ENCODE measurements around the gene SCRT2.
"Not testable (repeated sequence)": the region's sequence is repeated elsewhere in the genome, so short reads cannot be mapped to it uniquely, and the experiment has no call there.

Gene SCRT2

GRCh38 chr20:650954-651353, 24.6 kb downstream of the SCRT2 start:
- no peak for DNase-seq

GRCh38 chr20:650281-650680, 25.3 kb downstream of the SCRT2 start:
- no peak for DNase-seq

GRCh38 chr20:647479-648019, 28.1 kb downstream of the SCRT2 start:
- no peak for DNase-seq

GRCh38 chr20:646868-647233, 28.8 kb downstream of the SCRT2 start:
- no peak for DNase-seq

GRCh38 chr20:646107-646867, 29.3 kb downstream of the SCRT2 start:
- DNase-seq, result no peak

GRCh38 chr20:645318-646106, 30.1 kb downstream of the SCRT2 start:
- DNase-seq, result peak; percentile 49

DNA sequence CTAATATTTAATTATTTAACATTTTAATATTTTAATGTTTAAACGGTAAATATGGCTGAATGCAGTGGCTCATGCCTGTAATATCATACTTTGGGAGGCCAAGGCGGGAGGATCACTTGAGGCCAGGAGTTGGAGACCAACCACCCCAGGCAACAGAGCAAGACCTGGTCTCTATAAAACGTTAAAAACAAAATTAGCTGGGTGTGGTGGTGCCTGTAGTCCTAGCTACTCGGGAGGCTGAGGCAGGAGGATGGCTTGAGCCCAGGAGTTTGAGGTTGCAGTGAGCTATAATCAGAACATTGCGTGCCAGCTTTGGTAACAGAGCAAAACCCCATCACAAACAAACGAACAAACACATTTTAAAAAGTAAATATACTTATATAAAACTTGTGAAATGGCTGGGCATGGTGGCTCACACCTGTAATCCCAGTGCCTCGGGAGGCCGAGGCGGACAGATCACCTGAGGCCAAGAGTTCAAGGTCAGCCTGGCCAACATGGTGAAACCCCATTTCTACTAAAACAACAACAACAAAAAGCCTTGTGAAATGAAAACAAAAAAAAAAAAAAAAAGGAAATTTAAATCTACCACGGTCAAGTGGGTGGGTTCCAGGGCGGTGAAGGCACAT, 30.8 kb downstream of the SCRT2 start:
- no peak for DNase-seq

- DNase-seq, result no peak
Observed at GRCh38 chr20:642398-643174, 33.0 kb downstream of the SCRT2 start.

- not testable (repeated sequence) for DNase-seq
Observed at GRCh38 chr20:642013-642397, 33.6 kb downstream of the SCRT2 start.

DNA sequence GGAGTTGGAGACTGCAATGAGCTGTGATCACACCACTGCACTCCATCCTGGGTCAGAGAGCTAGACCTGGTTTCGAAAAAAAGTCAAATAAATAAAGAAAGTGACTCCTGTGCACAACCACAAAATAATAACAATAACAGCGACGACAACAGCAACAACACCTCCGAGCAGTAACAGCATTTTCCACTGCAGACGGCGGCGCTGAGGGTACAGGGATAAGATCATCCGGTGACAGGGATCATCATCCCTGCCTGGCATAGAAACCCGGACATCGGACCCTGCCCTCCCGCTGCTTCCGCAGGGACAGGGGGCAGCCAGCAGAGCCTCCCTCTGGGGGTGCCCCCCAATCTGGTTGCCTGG, 34.1 kb downstream of the SCRT2 start:
- DNase-seq, result no peak

- no peak for DNase-seq
Observed at GRCh38 chr20:640674-641515, 34.7 kb downstream of the SCRT2 start.

- DNase-seq, result no peak
Observed at GRCh38 chr20:638579-638978, 37.0 kb downstream of the SCRT2 start.

GRCh38 chr20:637559-637958, 38.0 kb downstream of the SCRT2 start:
- no peak for DNase-seq

GRCh38 chr20:635893-636338, 39.7 kb downstream of the SCRT2 start:
- no peak for DNase-seq

DNA sequence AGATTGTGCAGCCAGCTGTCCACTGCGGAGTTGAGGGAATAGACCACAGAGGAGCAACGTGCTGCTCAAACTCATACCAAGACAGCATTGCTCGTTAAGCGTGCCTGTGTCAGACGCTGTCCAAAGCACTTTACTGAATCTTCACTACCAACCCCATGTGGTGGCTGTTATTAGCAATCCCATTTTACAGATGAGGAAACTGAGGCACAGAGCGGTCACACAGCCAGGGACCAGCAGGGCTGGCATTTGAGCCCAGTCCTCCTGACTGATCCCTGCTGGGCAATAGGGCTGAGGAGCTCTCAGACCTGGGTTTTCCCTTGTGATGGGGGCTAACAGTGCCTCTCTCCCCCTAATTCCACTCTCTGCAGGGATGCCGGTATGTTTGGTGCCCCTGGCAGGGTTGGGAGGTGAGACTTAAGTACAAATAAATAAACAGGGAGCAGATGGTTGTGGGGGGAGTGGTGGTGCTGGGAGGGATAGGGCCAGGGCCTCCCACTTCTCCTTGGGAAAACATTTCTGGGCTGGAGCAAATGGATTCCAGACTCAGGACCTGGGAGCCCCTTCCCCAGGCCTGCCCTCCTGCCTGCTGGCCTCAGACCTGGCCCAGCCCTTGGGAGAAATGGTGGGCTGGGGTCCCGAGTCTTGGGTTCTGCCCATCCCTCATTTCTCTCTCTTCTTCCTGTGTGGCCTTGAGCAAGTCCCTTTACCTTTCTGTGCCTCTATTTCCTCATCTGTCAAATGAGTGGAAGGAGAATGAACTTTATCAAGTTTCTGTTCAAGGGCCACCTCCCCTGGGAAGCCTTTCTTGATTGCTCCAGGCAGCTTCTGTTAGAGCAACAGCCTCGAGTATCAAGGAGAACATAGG, 40.3 kb downstream of the SCRT2 start:
- DNase-seq, result no peak

- no peak for DNase-seq
Observed at GRCh38 chr20:634148-634925, 41.3 kb downstream of the SCRT2 start.

GRCh38 chr20:631101-631500, 44.5 kb downstream of the SCRT2 start:
- DNase-seq, result no peak

DNA sequence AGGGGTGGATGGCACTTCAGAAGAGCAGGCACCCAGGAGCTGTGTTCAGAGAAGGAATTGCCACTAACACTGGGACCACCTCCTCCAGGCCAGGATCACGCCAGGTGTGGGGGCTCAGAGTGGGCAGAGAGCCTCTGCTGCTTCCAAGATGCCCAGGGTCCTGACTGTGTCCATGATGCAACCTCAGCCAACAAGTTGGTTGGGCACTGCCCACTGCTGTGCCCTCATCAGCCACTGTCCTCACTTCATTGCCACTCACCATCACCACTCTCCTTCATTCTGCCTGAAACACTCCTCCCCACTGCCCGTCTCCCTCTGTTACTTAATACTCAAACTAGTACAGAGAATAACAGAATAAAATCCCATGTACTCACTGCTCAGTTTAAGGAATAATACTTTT, 49.0 kb downstream of the SCRT2 start:
- DNase-seq, result no peak

GRCh38 chr20:625360-625932, 50.2 kb downstream of the SCRT2 start:
- no peak for DNase-seq

DNA sequence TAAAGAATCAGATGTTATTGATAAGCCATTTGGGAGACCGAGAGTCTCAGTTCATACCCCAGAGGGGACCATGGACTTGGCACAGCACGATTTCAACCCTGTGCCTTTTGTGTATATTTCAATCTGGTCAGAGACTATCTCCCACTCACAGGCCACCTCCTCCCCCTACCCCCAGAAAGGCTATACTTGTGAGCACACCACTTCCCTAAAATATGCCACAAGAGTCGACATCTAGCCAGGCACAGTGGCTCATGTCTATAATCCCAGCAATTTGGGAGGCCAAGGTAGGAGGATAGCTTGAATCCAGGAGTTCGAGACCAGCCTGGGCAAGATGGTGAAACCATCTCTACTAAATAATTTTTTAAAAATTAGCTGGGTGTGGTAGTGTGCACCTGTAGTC, 51.9 kb downstream of the SCRT2 start:
- DNase-seq, result no peak
